Activated CD8-positive, alpha-beta memory T cell treated with anti-CD3 and anti-CD28 coated beads, Interleukin-2, amount 50 U/mL, for 1 hour (primary cell): ENCODE measurements around the gene PBLD.

ENCODE experiments used
- DNase-seq: peaks from one replicate; pipeline ENCODE4 v3.0.0-alpha.2; 2020; ENCODE audit errors: extremely low read depth

PBLD gene

DNA sequence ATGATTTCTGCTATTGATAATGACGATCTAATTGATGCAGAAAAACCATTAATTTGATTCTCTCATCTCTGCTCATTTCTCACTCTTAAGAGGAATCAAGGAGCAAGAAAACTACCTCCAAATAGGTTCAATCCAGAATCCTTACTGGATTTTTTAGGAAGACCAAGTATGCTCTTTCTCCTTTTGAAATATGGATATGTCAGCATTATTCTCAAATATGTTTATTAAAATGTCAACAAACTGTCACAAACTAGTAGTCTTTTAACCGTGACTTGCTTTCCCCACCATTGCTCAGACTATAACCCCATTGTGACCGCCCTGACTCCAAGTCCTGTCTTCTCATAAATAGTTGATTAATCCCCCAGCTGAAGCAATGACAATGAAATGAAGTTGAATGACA, 99.7 kb downstream of the PBLD start:
- DNase-seq: no peak
